GM12878 (cell line): Measurements from ENCODE around the gene CDON. TPM values are rescaled to one million over a fixed set of nuclear protein-coding genes. Genes with fewer than 3 reads are reported as not detected.

Source experiments
- ATAC-seq: fragments of 200-7000 bp; cut with Tn5 transposase; 3 replicates; pipeline ENCODE4 v1.9.1; 2020; ENCODE audit warnings: mild to moderate bottlenecking, moderate library complexity
- BruUV-seq: library from RNA; stranded (reverse); fragments of 400-500 nt; replicated peaks from 2 replicates; lab custom pipeline; 2021; lab: Mats Ljungman, UMichigan
- CTCF ChIA-PET: fragments of 300-600 bp; sonication (Branson Sonifier 250); formaldehyde crosslinking; extraction: SDS; loops from one replicate; lab custom pipeline; 2021; ENCODE audit warnings: inconsistent platforms; lab: Yijun Ruan, JAX
- POLR2A ChIA-PET: fragments of 350-600 bp; formaldehyde crosslinking; extraction: SDS; loops from one replicate; lab custom pipeline; 2021; ENCODE audit warnings: inconsistent platforms; lab: Charles Lee
- RAD21 ChIA-PET: fragments of 300-600 bp; sonication (Branson Sonifier 250); formaldehyde crosslinking; loops from one replicate; lab custom pipeline; 2023; ENCODE audit warnings: antibody characterized with exemption; ENCODE audit not compliant: unreplicated experiment; lab: Charles Lee
- SMC1A ChIA-PET: fragments of 300-600 bp; sonication (Branson Sonifier 250); formaldehyde crosslinking; loops from one replicate; lab custom pipeline; 2023; ENCODE audit not compliant: unreplicated experiment, uncharacterized antibody; lab: Charles Lee
- DNase-seq: peaks from one replicate; pipeline ENCODE4 v3.0.0-alpha.2; 2011; ENCODE audit warnings: low read depth, low spot score
- FAIRE-seq: peaks from 3 replicates; lab custom pipeline; 2011; peaks lifted over from hg19 to GRCh38; lab: Jason Lieb, UNC
- H2AFZ ChIP-seq: 2 replicates; pipeline ENCODE4 v1.6.0; 2011; ENCODE audit warnings: low read depth, low read length, control low read depth; ENCODE audit not compliant: control insufficient read depth
- H3K27ac ChIP-seq: 2 replicates; pipeline ENCODE4 v1.5.1; 2011; ENCODE audit warnings: control low read depth; ENCODE audit not compliant: control insufficient read depth, insufficient read depth
- H3K27me3 ChIP-seq, 2 experiments: replicated peaks in 1 of 2; 2 replicates each; pipeline versions ENCODE4 v1.6.0 to v1.6.1; 2011; ENCODE audit warnings: low read length in 1 of 2; ENCODE audit not compliant: control insufficient read depth in 2 of 2, insufficient read depth in 2 of 2
- H3K36me3 ChIP-seq, 2 experiments: 2 replicates each; pipeline ENCODE4 v1.5.1; 2011; ENCODE audit warnings: low read length in 1 of 2; ENCODE audit not compliant: control insufficient read depth in 2 of 2, insufficient read depth in 2 of 2
- H3K4me1 ChIP-seq: 2 replicates; pipeline ENCODE4 v1.6.1; 2011; ENCODE audit warnings: mild to moderate bottlenecking, low read length, moderate library complexity, mixed read lengths; ENCODE audit not compliant: control insufficient read depth, insufficient read depth
- H3K4me2 ChIP-seq: 2 replicates; pipeline ENCODE4 v1.6.0; 2011; ENCODE audit warnings: control low read depth; ENCODE audit not compliant: control insufficient read depth, insufficient read depth
- H3K4me3 ChIP-seq: fragments of 200-600 bp; sonication (generic); 2 replicates; pipeline ENCODE4 v1.5.1; 2016
- H3K79me2 ChIP-seq: 2 replicates; pipeline ENCODE4 v1.6.0; 2011; ENCODE audit warnings: low read length; ENCODE audit not compliant: control insufficient read depth, insufficient read depth
- H3K9ac ChIP-seq: 2 replicates; pipeline ENCODE4 v1.8.0; 2011; ENCODE audit warnings: low read length, control low read depth, mixed read lengths; ENCODE audit not compliant: control insufficient read depth, insufficient read depth
- H3K9me3 ChIP-seq: replicated peaks from 3 replicates; pipeline ENCODE4 v1.5.1; 2011; ENCODE audit warnings: mild to moderate bottlenecking, low read length; ENCODE audit not compliant: control insufficient read depth, insufficient read depth
- H4K20me1 ChIP-seq: 2 replicates; pipeline ENCODE4 v1.6.0; 2011; ENCODE audit not compliant: control insufficient read depth, insufficient read depth
- HDGF ChIP-seq: fragments of 450-650 bp; IDR thresholded peaks from 2 replicates; pipeline ENCODE4 v1.6.1; 2016; ENCODE audit warnings: antibody characterized with exemption
- PML ChIP-seq: IDR thresholded peaks from 2 replicates; pipeline ENCODE4 v1.6.1; 2012; ENCODE audit warnings: low read length, inconsistent platforms
- RBBP5 ChIP-seq: fragments of 200-600 bp; sonication (generic); conservative IDR thresholded peaks from 2 replicates; pipeline ENCODE4 v1.6.1; 2016
- WRNIP1 ChIP-seq: IDR thresholded peaks from 2 replicates; pipeline ENCODE4 v1.6.1; 2011; ENCODE audit warnings: low read depth, low read length, improper control_type of control experiment, borderline replicate concordance
- ZBED1 ChIP-seq: IDR thresholded peaks from 2 replicates; pipeline ENCODE4 v1.6.1; 2016; ENCODE audit warnings: borderline replicate concordance
- WGBS: methylation state at CpG from one replicate; pipeline ENCODE4 v1.1.6; 2016; ENCODE audit warnings: low lambda C conversion rate; ENCODE audit not compliant: insufficient replicate concordance, insufficient coverage; ENCODE audit errors: missing lambda C conversion rate; 5-methylcytosine and 5-hydroxymethylcytosine counted together
- in situ Hi-C: fragments of 300-500 bp; cut with MboI; formaldehyde crosslinking; loops from 9 replicates; pipeline ENCODE4 v1.14.3; 2018; ENCODE audit warnings: mixed read lengths
- intact Hi-C: fragments of 100-400 bp; cut with micrococcal nuclease; formaldehyde crosslinking; loops from one replicate; pipeline ENCODE4 v1.14.2; 2022; ENCODE audit not compliant: unreplicated experiment
- polyA plus RNA-seq, 11 experiments: library from polyadenylated mRNA; depleted of rRNA in 4 of 11; unstranded in 6 of 11; stranded (reverse) in 5 of 11; fragments of >200 nt; fragmentation: Nextera tagmentation in 4 of 11; fragmentation: Illumina TruSeq in 1 of 11; extraction: Ambion mirVana in 4 of 11; extraction: Trizol in 1 of 11; gene quantifications; 1 replicate in 1 of 11; 2 replicates in 10 of 11; pipeline versions ENCODE4 v1.2.1 to v1.2.3, GENCODE V29; 2011 to 2016; ENCODE audit warnings: inconsistent platforms in 2 of 11, missing spikeins in 2 of 11, low read depth in 1 of 11
- total RNA-seq, 4 experiments: library from RNA; depleted of rRNA in 3 of 4; stranded (reverse); fragments of >200 nt in 3 of 4; fragmentation: Illumina TruSeq in 1 of 4; extraction: Trizol in 1 of 4; gene quantifications; 2 replicates each; pipeline versions ENCODE4 v1.2.1 to v1.2.3, GENCODE V29; 2013 to 2021
- TF ChIP-seq, protein P1 (sequence below): IDR thresholded peaks from 2 replicates; pipeline ENCODE4 v1.6.1; 2011; ENCODE audit warnings: borderline replicate concordance, low read depth, mild to moderate bottlenecking, moderate library complexity, low read length; ENCODE audit not compliant: insufficient read depth, poor library complexity, severe bottlenecking
- TF ChIP-seq, protein P2 (sequence below): IDR thresholded peaks from 2 replicates; pipeline ENCODE4 v1.6.1; 2012; ENCODE audit warnings: low read depth, low read length, improper control_type of control experiment

The CDON gene
- total and polyA plus RNA-seq, 10 of the 15 experiments (the other 5 are each of a cell fraction or from before 2014, with no cell fraction given): 0.07 to 4.2 (median 0.36) TPM

DNA sequence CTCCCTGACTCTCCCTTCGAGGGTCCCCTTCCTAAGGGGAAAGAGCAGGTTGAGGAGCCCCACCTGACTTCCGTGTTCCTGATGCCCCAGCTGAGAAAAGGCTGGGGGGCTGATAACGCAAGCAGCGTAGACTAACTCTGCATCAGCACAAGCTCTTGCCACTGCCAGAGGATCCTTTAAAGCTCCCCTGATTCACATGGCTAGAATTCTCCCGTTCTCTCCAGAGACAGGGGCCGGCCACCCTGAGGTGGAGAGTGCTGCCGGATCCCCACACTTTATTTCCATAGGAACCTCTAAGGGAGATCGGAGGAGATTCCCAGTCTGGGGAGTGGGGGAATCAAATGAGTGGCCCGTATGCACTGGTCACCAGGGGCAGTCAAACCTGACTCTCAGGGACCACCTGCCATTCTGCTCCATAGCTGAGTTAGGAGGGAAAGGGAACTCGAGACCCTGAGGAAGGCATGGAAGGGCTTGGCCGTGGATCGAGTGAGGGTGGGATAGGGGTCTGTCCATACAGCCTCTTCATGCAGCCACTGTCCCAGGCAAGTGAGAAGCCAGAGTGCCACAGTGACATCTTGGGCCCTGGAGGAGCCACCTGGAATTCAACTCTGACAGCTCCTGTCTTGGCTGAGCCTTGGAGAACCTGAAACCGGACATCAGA, 118.2 kb downstream of the CDON start:
- ChIA-PET CTCF (interaction anchor here (0.5 to 12.1 kb wide), 5 partner anchors 9 to 246 kb away, joined by 3 to 220 read pairs (median 4); no protein-coding TSS in a partner anchor), SMC1A (interaction anchor here (1.3 to 6.2 kb wide), 3 partner anchors 95 to 250 kb away, joined by 4 to 45 read pairs (median 5); no protein-coding TSS in a partner anchor), POLR2A (interaction anchor here (1.0 kb wide), 1 partner anchor 54 kb away, joined by 3 read pairs; no protein-coding TSS in a partner anchor), RAD21 (interaction anchor here (2.9 kb wide), 1 partner anchor 243 kb away, joined by 8 read pairs; no protein-coding TSS in a partner anchor)
- H3K4me1 ChIP-seq: no peaks in the 10 kb centered on the region
- no peaks in the 10 kb centered on the region; a peak in 1 of 4 replicates for H3K27me3 ChIP-seq
- no peak for TF ChIP-seq ZBED1
- TF ChIP-seq, protein P1, sequence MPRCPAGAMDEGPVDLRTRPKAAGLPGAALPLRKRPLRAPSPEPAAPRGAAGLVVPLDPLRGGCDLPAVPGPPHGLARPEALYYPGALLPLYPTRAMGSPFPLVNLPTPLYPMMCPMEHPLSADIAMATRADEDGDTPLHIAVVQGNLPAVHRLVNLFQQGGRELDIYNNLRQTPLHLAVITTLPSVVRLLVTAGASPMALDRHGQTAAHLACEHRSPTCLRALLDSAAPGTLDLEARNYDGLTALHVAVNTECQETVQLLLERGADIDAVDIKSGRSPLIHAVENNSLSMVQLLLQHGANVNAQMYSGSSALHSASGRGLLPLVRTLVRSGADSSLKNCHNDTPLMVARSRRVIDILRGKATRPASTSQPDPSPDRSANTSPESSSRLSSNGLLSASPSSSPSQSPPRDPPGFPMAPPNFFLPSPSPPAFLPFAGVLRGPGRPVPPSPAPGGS: no peak
- no peak for TF ChIP-seq WRNIP1
- no peak for TF ChIP-seq RBBP5
- no peak for TF ChIP-seq PML
- TF ChIP-seq, protein P2, sequence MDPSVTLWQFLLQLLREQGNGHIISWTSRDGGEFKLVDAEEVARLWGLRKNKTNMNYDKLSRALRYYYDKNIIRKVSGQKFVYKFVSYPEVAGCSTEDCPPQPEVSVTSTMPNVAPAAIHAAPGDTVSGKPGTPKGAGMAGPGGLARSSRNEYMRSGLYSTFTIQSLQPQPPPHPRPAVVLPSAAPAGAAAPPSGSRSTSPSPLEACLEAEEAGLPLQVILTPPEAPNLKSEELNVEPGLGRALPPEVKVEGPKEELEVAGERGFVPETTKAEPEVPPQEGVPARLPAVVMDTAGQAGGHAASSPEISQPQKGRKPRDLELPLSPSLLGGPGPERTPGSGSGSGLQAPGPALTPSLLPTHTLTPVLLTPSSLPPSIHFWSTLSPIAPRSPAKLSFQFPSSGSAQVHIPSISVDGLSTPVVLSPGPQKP: no peak
- TF ChIP-seq HDGF: no peak
- no peaks in the 10 kb centered on the region for H4K20me1 ChIP-seq
- H3K9me3 ChIP-seq: no peaks in the 10 kb centered on the region
- ATAC-seq: no peak
- no peaks in the 10 kb centered on the region for H3K79me2 ChIP-seq
- DNase-seq: no peak
- intact Hi-C loops (no loop called here), in situ Hi-C loops (no loop called here)
- H3K4me2 ChIP-seq: no peak overlapping the region
- no peaks in the 10 kb centered on the region for H3K36me3 ChIP-seq
- H3K27ac ChIP-seq: no peak overlapping the region
- FAIRE-seq: no peak
- H3K4me3 ChIP-seq: no peak overlapping the region
- 28% methylated on average over 13 of the region's 13 CpGs for WGBS
- no peak overlapping the region for H3K9ac ChIP-seq
- no TSS peak for BruUV-seq
- no peak overlapping the region for H2AFZ ChIP-seq
